ENCODE results near the gene ARVCF.

ARVCF gene

GRCh38 chr22:20031732-20032406 is 15.2 kb upstream of the ARVCF start:
- no peak for DNase-seq (ENCODE audit: low read depth)

- no peak for DNase-seq (ENCODE audit: low read depth)
Observed at GRCh38 chr22:20029550-20030225, 13.1 kb upstream of the ARVCF start.

GRCh38 chr22:20028855-20029549 is 12.4 kb upstream of the ARVCF start:
- DNase-seq (ENCODE audit: low read depth) = no peak

- DNase-seq (ENCODE audit: low read depth) = no peak
Observed at GRCh38 chr22:20027966-20028854, 11.6 kb upstream of the ARVCF start.

- DNase-seq (ENCODE audit: low read depth) = no peak
Observed at GRCh38 chr22:20026996-20027601, 10.5 kb upstream of the ARVCF start.

GRCh38 chr22:20026204-20026908 is 9.7 kb upstream of the ARVCF start:
- DNase-seq (ENCODE audit: low read depth) = no peak

- no peak for DNase-seq (ENCODE audit: low read depth)
Observed at GRCh38 chr22:20025401-20026203, 9.0 kb upstream of the ARVCF start.

- DNase-seq (ENCODE audit: low read depth) = no peak
Observed at GRCh38 chr22:20024650-20025397, 8.2 kb upstream of the ARVCF start.

- DNase-seq (ENCODE audit: low read depth) = no peak
Observed at GRCh38 chr22:20024225-20024624, 7.6 kb upstream of the ARVCF start.

GRCh38 chr22:20022978-20023613 is 6.5 kb upstream of the ARVCF start:
- DNase-seq (ENCODE audit: low read depth) = no peak

GRCh38 chr22:20022231-20022977 is 5.8 kb upstream of the ARVCF start:
- DNase-seq (ENCODE audit: low read depth) = no peak

- no peak for DNase-seq (ENCODE audit: low read depth)
Observed at GRCh38 chr22:20021196-20022181, 4.9 kb upstream of the ARVCF start.

GRCh38 chr22:20020533-20021195 is 4.0 kb upstream of the ARVCF start, which contains the start of gene TANGO2:
Gene TANGO2, plus strand, starts transcription at chr22:20021110. Its CDS starts 15,689 bp downstream, at chr22:20036799.
- peak; percentile 90 for DNase-seq (ENCODE audit: low read depth)

- no peak for DNase-seq (ENCODE audit: low read depth)
Observed at GRCh38 chr22:20019661-20020532, 3.3 kb upstream of the ARVCF start.

GRCh38 chr22:20018001-20018400 is 1.4 kb upstream of the ARVCF start:
- DNase-seq (ENCODE audit: low read depth) = no peak

GRCh38 chr22:20017622-20017958 is 967 bp upstream of the ARVCF start:
- no peak for DNase-seq (ENCODE audit: low read depth)

Measured in stimulated activated CD8-positive, alpha-beta memory T cell treated with anti-CD3 and anti-CD28 coated beads, Interleukin-4, amount 100 ng/mL, for 24 hours (primary cell).